COLO829 (cell line): ENCODE results near the gene ERC2.

Source experiments
- DNase-seq: peaks from one replicate; pipeline ENCODE4 v3.0.0; 2012; ENCODE audit warnings: low spot score

Gene ERC2

DNA sequence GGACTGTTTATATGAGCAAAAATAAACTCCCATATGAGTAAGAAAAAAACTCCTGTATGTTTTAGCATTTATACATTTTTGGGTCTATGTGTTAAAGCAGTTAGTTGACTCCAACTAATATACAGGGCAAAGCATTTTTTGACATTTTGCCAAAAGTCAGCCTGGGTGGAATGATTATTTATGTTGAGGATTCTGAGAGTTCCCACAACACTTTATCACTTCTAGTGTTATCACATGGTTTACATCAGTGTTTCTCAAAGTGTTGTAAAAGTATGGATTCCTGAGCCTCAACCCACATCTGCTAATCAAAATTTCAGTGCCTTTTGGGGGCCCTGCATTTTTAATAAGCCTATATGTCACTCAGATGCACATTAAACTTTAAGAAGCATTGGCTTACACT lies 643.9 kb downstream of the ERC2 start:
- DNase-seq: no peak

DNA sequence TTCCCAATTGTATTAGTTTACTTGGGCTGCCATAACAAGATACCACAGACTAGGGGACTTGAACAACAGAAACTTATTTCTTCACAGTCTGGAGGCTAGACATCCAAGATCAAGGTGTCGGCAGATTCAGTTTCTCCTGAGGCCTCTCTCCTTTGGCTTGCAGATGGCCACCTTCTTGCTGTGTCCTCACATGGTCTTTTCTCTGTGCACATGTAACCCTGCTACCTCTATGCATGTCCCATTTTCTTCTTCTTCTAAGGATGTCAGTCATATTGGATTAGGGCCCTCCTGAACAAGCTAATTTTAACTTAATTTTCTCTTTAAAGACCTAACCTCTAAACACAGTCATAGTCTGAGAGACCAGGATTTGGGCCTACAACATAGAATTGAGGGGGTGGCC lies 644.4 kb downstream of the ERC2 start:
- DNase-seq: no peak

DNA sequence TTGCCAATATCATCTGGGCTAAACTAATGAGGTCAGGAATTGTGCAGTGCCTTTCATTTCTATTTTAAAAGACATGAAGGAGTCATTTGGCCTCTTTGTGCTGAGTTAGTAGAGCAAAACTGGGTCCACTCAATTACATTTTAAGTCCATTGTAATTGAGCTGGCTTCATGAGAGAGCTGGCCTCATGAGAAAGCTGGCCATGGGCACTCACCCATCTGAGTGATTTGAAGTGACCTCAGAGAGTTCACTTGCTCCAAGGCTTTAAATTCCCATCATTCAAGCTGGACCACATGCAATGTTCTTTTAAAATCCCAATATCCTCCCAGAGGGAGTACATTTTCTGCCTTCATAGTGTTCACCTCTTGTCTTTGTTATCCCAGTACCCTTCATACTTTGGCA lies 645.3 kb downstream of the ERC2 start:
- DNase-seq: no peak

DNA sequence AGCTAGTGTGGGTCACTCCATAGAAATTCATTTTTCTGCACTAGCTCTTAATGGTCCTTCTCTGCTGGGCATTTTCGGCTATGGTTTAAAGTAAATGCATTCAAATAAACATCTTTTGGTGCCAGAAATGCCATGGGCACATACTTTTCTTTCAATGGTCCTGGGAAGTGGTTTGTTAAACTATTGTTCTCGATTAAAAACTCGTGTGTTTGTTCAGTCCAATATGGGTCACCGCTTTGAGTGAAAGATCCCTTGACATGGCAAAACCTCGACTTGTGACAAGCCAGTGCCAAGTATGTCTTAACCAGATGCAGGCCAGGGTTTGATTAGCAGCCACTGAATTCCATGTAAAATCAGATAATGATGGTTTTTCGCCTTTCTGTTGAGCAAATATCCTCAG lies 649.3 kb downstream of the ERC2 start:
- no peak for DNase-seq

DNA sequence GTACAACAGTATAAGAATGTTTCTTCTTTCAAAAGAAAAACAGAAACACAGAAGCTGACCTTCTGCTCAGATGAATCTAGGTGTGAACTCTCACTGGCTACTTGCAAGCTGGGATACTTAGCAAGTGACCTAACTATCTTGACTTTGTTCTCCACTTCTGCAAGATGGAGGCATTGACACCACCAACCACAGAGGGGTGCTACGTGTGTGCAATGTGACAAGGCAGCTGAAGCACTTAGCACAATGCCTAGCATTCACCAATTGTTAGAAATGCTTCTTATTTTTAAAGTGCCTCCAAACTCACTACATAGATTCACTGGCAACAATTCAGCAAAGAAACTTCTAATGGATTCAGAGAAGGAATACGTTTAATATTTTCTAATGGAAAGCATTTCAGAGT lies 649.8 kb downstream of the ERC2 start:
- no peak for DNase-seq

DNA sequence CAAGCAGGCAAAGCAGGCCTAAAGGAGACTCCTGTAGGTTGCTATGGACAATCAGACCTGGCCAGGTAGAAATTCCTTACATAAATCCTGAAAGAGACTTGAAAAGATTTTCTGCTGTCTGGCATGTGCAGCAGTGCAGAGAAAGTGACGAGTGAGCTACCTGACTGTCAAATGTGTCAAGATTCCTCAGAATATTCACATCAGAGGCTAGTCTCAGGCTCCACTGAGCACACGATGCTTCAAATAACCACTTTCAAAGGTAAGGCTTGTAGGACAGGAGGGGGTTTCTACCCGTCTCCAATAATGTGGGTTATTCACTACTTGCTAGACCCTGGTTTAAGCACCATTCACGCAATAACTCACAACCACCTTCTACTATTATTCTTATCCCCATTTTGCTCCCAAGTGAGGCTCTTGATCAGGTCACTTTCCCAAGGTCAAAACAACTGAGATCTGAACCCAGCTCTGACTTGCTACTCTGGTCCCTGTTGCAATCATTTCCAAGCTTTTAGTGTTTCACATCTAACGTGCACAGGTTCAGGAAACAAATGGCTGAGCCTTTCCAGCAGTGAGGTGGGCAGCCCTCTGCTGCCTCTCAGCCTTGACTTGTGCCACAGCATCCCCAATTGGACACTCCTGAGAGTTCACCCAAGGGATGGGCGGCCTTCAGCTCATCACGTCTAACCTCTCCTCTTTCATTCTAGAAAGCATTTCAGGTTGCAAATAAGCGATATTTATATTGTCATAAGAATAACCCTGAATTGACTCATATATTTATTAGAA lies 651.3 kb downstream of the ERC2 start:
- DNase-seq: no peak

DNA sequence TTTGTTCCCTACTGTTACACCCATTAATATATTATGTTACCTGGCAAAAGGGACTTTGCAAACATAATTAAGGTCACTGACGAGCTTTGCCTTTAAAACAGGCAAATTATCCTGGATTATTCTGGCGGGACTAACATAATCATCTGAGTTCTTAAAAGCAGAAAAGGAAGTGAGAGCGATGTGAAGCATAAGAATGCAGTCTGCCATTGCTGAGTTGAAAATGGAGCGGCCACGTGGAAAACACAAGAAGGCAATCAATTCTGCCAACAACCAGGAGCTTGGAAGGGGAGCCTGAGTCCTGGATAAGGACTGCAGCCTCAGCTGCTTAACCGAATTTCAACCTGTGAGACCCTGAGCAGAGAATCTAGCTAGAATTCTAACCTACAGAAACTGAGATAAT lies 653.0 kb downstream of the ERC2 start:
- DNase-seq: no peak

DNA sequence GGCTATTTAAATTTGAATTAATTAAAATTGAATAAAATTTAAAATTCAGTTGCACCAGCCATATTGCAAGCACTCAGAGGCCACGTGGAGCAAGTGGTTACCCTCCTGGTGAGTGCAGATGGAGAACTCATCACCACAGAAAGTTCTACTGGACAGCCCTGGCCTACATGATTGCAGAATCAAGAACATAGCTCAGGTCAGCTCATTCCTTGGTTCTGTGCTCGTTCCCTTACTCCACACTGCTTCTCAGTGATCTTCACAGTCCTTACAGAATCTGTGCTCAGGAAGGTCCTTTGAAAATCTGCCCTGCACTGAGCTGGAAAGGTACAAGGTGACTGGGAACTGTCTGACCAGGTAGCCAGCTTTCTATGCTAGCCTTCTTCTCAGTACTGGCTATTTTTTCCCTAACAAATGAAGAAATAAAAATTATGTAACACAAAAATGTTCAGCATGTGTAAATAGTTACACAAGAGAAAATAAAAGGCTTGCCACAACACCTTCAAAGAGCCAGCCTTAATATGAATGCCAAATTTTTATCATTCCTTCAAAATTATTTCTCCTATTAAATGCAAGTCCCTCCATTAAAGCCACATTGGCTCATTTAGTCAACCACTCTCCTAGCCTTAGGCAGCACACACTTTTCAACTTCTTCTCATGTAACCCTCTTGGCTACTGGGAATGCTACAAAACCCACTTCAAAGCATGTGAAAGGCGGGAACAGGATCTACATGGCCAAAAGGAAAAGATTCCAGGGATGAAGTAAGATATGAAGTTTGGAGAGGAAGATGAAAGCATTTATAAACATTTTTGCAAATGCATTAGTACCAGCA lies 654.8 kb downstream of the ERC2 start:
- no peak for DNase-seq

DNA sequence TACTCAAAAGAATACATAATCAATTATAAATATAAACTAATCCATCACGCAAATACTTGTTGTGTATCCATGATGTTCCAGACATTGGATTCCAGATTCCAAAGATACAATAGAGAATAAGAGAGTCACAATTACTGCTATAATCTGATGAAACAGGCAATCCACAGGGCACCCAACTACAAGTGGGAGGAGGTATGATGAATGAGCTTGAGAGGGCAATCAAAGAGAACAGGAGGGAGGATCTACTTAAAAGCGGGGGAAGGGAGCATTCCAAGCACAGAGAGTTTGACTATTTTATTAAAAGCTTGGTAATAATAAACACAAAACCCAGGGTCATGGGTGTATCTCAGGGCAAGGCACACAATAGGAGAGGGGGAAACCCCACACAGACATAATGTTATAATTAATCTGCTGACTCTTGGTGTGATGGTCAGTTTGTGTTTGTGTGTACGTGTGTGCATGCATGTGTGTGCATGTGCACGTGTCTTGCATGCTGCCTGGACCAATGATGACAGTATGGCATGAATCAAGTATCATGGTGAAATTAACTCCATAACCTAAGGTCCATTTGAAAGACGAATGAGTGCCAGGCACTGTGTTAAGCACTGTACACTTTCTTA lies 655.8 kb downstream of the ERC2 start:
- DNase-seq: no peak

DNA sequence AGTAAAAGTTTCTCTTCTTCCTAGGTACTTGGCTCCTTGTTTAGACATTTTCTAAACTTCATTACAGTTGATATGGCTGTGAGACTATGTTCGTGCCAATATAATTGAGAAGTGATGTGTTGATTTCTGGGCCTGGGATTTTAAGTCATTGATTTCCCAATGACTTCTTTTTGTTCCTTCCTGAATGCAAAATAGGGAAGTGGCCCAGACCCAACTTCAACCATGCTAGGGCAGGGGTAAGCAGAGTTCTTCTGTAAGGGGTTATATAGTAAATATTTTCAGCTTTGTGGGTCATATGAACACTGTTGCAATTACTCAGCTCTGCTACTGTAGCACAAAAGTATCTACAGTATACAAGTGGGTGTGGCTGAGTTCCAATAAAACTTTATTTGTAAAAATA lies 661.1 kb downstream of the ERC2 start:
- DNase-seq: no peak

DNA sequence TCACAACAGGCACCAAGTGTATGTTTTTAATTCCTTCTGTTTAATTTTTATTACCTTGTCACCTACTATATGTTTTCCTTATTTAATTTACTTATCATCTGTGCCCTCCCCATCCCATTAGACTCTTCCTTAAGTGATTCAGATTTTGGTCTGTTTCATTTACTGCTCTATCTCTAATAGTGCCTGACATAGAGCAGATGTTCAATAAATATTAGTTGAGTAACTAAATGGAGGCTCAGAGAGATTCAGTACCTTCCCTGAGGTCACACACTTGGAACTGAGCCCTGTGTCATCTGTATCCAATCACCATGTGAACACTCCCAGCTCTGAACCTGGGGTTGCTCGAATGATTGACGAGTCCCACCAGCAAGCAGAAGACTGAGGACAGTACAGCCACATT lies 663.1 kb downstream of the ERC2 start:
- DNase-seq: no peak

DNA sequence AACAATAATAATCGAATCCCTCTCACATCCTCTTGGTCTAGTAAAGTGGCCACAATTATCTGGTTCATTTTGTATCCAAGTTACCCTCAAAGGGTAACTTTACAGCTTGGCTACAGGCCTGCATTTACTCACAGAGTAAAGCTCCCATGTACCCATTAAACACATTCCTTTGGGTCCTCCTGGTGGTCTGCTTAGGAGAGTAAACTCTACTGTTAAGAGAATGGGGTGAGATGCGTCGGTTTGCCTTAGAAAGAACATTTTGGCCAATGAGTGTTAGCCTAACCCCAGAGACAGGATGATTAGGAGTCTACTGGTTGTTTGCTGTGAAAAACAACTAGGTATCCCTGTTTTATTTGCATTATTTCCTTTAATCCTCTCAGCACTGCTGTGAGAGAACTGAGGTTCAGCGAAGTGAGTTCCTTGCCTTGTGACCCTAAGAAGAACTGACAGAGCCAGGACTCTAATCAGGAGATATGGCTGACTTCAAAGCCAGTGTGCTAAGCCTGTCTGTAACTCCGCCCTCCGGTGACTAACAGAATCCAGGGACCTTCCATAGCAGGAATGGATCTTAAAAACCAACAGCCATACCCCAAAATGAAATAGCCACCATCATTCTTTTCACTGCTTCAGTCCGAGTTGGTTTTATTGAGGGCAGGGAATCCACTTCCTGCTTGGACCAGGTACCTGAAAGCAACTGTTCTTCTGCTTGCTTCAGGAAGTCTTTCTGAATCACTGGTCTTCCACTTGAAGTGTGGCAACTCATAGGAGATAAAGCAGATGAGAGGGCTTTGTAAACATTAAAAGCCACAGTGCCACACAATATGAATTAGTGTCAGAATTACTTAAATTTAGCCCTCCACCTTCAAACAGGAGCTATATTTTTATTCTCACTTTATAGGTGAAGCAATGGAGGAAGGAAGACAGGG lies 663.8 kb downstream of the ERC2 start:
- DNase-seq: no peak

DNA sequence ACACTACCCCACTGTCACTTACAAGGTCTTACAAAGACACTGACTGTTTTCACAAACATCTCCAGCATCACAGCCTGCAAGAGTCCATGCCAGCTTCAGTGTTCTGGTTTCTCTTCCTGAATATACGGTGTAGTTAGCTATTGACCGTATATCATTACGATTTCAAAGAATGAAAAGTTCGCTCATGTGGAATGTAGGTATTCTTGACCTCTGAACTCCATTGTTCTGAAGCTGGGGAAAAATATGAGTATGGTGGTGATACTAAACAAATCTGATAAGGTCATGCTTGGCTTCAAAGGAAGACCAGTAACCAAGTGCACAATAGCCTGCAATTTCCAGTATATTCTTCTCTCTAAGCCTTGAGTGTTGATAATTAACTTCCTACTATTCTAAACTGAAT lies 665.5 kb downstream of the ERC2 start:
- no peak for DNase-seq

DNA sequence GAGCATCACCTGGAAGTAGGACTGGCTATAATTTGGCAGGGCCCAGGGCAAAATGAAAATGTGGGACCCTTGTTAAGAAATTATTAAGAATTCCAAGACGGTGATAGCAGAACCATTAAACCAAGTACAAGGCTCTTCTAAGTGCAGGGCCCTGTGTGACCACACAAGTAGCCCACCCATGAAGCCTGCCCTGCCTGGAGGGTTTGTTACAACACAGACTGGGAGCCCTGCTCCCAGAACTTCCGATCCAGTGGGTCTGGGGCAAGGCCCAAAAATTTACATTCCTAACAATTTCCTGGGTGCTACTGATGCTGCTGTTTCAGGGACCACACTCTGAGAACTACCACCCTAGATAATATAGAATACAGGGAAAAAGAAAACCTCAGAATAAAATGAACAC lies 666.6 kb downstream of the ERC2 start:
- DNase-seq: no peak

DNA sequence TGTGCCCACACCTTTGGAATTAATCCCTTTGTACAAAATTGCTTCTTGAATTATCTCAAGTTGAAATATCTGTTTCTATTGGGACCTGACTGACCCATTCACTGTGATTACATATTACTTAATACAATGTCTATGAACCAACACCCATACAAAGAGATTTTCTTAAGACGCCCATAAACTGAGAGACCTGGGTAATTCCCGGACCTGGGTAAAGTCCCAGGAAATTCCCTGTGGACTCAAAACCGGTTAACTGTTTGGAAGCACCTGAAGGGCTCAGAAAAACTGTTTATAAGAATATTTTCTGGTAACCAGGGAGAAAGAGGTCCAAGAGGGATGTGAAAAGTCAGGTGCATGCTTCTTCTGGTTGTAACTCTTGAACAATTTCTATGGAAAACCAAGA lies 667.2 kb downstream of the ERC2 start:
- no peak for DNase-seq

DNA sequence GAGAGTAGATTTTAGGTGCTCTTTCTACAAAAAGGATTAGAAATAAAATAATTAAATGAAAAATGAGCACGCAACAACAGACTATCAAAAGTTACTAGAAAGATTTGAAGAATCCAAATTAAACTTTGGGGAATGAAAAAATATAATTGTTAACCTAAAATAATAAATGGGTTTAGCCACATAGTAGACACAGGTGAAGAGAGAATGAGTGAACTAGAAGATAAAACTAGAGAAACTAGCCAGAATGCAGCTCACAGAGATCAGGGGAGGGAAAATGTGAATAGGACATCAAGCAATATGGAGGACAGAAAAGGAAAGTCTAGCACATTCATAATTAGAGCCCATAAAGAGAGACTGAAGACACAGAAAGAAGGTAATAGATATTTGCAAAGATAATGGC lies 670.5 kb downstream of the ERC2 start:
- DNase-seq: no peak

DNA sequence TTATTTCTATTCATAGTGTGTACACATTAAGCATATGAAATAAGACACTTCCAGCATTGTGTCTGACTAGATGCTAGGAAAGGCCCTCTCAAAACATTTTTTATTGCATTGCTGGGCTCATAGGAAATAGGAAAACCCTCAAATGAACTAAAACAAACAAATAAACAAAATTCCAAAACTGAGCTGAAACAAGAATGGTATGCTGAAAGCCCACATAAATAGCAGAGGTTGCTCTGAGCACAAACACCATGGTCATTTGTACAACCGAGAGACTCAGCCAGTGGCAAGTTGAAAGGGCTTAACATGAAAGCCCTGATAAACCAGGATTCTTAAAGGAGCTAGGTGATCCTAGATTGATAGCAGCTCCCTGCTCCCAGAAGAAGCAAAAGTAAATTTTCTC lies 671.2 kb downstream of the ERC2 start:
- DNase-seq: no peak

DNA sequence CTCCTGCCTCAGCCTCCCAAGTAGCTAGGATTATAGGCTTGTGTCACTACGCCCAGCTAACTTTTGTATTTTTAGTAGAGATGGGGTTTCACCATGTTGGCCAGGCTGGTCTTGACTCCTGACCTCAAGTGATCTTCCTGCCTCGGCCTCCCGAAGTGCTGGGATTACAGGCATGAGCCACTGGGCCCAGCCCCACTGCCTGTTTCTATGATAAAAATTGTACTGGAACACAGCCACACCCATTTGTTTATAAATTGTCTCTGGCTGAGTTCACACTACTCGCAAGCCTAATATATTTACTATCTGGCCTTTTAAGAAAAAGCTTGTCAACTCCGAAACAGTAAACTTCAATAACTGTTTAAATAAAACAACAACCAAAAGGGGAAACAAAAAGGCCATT lies 671.7 kb downstream of the ERC2 start:
- no peak for DNase-seq

DNA sequence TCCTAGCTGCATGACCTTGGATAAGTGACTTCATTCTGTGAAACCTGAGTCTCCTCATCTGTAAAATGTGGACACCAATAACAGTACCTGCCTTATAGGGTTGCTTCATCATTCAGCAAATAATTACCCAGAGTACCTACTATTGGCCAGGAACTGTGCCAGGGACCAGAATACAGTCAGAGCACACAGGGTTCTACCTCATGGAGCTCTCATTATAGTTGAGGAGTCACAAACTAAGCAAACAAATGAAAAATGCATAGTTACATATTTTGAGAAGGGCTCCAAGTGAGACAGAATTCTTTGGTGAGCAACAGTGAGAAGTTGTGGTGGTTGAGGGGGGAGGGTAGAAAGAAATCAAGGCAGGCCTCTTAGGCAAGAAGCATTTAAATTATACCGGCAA lies 672.5 kb downstream of the ERC2 start:
- DNase-seq: no peak

DNA sequence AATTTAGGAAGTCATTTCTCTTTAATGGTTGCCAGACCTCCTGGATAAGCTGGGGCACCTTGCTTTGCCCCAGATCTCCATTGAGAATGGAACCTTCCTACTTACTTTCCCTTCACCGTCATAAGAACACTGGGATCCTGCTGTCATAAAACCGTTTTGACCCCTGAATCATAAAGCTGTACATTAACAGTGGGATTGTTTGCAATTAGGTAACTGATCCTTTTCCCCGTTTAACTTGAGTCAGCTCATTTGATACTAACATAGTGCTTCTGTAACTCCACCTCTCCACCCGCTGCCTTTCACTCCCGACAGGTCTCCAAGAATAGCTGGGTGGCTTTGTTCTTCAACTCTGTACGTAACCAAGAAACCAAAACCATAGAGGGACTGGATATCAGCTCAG lies 673.0 kb downstream of the ERC2 start:
- no peak for DNase-seq

DNA sequence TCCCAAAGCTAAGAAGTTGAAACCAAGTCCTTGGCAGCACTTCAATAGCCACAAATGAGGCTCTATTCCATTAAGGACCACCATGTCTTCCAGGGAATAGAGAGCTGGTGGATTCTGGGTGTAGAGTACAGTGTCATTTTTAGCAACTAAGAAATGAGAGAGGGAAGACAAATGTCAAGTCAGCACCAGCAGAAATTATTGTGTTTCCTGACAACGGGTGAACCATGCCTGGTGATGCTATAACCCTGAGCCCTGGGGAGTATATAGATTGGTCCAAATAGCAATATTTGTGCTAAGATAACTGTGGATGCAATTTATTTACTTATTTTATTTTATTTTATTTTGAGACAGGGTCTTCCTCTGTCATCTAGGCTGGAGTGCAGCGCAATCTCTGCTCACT lies 675.5 kb downstream of the ERC2 start:
- DNase-seq: no peak

DNA sequence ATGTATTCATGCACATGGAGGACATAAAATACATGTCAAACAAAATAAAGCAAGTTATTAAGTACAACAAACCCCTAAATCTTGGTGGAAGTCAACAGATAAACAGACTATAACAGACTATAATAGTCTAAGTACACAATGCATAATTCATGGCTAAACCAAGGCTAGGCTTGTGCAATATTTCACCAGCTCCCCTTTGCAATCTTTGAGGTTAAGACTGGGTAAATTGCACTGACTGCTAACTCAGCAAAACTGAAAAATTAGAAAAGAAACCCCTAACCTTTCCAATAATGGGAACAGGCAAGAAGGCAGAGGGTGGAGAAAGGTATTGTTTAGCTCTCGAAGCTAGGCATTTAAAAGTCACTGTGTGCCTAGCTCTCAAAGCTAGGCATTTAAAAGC lies 676.3 kb downstream of the ERC2 start:
- DNase-seq: no peak
